Frontal cortex (tissue), 4 donors: ENCODE results near the gene SLC17A3. TPM values are rescaled to one million over a fixed set of nuclear protein-coding genes. Genes with fewer than 3 reads are reported as not detected.

Source experiments
- DNase-seq, 2 donors: peaks; one replicate each; pipeline ENCODE4 v3.0.0; 2012; ENCODE audit warnings: low spot score in 2 of 2
- FAIRE-seq: peaks from 2 replicates; lab custom pipeline; 2012; peaks lifted over from hg19 to GRCh38; lab: Jason Lieb, UNC
- total RNA-seq: library from RNA; depleted of rRNA; stranded (reverse); fragments of >200 nt; gene quantifications from one replicate; pipeline ENCODE4 v1.2.3, GENCODE V29; 2014
- donor health status: control.
- donor health status: control.
- donor health status: control.

SLC17A3 gene
- total RNA-seq, 1 donor from 2014 or later, result not detected

DNA sequence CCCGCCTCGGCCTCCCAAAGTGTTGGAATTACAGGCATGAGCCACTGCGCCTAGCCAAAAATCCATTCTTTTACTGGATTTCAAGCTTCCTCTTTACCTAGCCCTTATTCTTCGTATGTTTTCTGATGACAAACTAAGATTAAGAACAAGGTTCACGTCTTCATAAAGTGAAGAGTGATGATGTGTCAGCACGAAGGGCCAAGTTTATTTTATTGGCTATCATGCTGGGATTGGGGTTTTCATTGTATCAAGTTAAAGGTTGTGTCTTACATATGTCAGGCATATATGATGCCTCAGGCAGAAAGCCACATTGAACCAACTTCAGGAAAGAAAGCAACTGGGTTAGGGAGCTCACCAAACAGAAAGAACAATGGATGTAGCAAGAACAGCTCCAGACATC lies 19.7 kb upstream of the SLC17A3 start:
- DNase-seq, result no peak
- FAIRE-seq, result no peak

DNA sequence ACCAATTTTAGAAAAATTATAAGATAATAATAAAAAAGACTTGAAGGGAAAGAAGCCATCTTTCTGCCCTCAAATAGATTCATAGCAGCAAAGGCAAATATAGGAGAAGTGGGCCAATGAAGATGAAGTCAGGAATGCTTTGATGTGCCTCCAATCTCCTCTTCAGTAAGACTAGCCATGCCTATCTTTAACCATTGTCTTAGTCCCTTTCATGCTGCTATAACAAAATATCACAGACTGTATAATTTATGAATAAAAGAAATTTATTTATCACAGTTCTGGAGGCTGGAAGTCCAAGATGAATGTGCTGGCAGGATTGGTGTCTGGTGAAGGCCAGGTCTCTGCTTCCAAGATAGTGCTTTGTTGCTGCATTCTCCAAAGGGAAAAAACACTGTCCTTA lies 18.8 kb upstream of the SLC17A3 start:
- FAIRE-seq (no peak), DNase-seq (no peak)

- FAIRE-seq, result peak; percentile 86
- peak; percentile 22 to 39 for DNase-seq
Measured at GRCh38 chr6:25889877-25890853, 16.1 kb upstream of the SLC17A3 start.

DNA sequence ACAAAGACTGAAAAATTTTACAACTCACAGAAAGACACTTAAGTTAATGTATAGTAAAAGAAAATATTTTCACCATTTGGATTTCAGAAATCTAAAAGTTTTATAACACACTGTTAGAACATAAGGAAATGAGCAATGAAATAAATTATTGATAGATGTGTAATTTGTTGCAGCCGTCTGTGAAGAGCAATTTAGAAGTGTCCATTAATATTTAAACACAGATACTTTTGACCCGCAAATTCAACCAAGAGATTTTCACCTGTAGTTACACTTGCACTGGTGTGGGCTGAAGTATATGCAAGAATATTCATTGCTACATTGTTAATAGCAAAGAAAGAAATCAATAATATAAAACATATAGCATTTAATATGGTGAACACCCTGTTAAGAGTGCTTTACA lies 14.6 kb upstream of the SLC17A3 start:
- no peak for DNase-seq
- FAIRE-seq, result no peak

DNA sequence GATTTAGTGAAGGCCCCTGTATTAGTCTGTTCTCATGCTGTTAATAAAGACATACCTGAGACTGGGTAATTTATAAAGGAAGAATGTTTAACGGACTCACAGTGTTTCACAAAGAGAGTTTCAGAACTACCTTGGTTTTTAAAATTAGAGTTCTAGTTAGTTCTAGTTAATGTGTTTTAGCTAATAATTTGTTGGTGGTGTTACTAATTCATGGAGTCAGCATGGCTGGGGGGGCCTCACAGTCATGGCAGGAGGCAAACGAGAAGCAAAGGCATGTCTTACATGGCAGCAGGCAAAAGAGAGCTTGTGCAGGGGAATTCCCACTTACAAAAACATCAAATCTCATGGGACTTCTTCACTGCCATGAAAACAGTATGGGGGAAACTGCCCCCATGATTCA lies 12.0 kb upstream of the SLC17A3 start:
- no peak for FAIRE-seq

DNA sequence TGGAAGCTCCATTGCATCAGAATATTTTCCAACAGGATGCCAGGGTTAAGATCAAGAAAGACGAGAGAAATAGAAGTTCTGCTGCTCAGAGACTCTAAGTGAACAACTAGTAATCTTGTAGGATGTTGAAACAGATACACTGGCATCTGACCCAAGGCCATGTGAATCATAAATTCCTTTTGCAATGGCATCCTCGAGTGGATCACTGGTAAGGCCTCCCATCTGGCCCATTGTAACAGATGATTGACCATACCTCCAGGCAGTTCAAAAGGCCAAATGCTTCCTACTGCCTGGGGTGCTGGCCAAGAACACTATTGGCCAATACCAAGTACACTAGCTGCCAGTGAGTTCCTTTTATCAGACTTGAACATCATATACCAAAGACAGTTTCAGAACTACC lies 9.9 kb upstream of the SLC17A3 start:
- DNase-seq (no peak), FAIRE-seq (no peak)

More for the DNA sequence above, 12.0 kb upstream of the SLC17A3 start:
- no peak for DNase-seq

- DNase-seq, result no peak
- FAIRE-seq, result no peak
Measured at GRCh38 chr6:25883536-25883935, 9.5 kb upstream of the SLC17A3 start.

GRCh38 chr6:25882051-25882496 lies 8.0 kb upstream of the SLC17A3 start:
- FAIRE-seq (no peak), DNase-seq (no peak)

DNA sequence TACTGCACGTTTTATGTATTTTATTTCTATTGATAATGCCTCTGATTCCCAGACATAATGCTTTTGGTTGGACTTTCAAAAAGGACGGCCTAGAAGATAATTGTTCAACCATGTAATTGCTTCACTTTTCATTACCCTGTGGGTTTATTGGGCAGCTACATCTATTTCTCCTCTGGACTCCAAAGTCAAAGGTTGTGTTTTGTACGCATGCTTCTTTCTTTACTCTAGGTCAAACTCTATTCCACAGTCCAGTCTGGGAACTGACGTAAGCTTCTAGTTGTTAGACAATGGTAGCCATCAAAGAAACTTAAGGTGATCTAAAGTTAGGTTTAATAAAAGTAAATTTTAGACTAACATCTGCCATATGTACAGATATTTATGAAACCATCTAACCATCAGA lies 6.6 kb upstream of the SLC17A3 start:
- no peak for FAIRE-seq
- no peak for DNase-seq

DNA sequence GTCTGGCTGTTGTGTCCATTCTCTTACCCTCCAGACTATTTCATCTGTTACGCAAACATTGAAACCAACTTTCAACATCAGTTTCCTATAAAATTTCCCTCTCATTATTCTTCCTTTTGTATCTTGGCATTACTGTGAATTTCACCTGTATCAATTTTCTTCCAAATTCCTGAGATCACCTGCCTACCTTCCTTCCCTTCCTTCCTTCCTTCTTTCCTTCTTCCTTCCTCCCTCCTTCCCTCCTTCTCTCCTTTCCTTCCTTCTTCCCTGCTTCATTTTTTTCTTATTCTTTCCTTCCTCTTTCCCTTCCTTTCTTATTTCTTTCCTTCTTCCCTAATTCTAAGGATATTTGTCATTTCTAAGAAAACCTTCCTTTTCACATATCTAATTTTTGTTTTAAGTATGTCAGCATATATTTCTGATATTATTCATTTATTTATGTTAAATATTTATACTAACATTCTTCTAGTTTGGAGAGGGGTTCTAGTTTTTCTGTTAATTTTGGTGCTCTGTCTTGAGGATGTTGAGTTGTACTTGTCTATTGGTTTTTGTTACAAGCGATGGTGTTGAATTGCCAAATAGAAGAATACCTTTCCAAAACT lies 4.8 kb upstream of the SLC17A3 start:
- DNase-seq (no peak), FAIRE-seq (no peak)

DNA sequence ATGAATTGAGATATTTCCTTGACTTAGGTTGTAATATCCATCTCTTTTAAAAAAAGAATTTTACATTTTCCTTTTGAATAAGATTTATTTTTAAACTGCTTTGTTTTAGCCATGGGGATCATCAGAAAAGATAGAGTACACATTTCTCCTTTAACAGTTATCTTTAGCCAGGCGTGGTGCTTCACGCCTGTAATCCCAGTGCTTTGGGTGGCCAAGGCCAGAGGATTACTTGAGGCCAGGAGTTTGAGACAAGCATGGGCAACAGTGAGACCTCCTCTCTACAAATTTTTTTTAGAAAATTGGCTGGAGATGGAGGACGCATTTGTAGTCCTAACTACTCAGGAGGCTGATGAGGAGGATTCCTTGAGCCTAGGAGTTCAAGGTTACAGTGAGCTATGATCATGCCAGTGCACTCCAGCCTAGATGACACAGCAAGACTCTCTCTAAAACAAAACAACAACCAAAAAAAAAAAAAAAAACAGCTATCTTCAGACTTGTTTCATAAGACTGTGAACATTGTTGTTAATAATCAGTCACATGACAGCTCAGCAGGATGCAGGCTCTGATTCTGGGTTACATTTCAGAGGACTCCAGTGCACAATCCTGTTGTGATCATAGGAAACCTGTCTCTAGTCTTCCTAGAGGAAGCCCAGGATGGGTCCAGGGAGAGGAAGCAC lies 2.0 kb upstream of the SLC17A3 start:
- no peak for FAIRE-seq
- DNase-seq, result no peak

DNA sequence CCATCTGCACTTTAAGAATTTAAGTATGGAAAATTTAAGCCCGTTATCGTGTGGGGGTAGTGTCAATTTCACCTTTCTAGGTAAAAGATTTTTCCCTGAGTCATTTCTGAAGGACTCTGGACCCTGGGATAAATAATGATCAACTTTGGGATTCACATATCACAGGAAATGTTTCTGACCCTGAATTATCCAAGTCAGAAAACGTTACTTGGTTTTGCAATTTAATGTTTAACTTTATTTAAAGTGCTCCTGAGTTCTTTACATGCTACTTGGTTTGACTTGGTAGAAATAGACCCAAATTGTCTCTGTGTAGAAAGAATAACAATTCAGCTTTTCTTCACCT lies 1.5 kb upstream of the SLC17A3 start:
- DNase-seq, result no peak
- no peak for FAIRE-seq

GRCh38 chr6:25874822-25875562 lies 949 bp upstream of the SLC17A3 start:
- DNase-seq (no peak), FAIRE-seq (no peak)

DNA sequence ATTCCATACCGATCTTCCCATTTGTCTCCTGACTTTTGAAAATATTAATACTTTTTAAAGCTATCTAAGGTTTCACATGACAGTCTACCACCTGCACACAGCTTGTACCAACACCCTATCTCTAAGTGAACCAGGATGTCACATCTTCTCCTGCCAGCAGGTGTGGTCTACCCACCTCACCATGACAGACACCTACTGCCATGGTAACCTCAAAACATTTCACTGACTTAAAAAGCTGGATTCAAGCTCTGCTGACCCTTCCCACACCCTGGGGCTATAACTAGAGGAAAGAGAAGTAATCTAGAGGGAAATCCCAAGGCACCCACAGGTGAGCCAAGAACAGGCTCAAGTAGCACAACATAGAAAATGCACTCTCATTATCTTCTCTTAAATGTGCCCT lies 1.2 kb downstream of the SLC17A3 start:
- DNase-seq (no peak), FAIRE-seq (no peak)

GRCh38 chr6:25869840-25870239 lies 4.2 kb downstream of the SLC17A3 start:
- no peak for FAIRE-seq

DNA sequence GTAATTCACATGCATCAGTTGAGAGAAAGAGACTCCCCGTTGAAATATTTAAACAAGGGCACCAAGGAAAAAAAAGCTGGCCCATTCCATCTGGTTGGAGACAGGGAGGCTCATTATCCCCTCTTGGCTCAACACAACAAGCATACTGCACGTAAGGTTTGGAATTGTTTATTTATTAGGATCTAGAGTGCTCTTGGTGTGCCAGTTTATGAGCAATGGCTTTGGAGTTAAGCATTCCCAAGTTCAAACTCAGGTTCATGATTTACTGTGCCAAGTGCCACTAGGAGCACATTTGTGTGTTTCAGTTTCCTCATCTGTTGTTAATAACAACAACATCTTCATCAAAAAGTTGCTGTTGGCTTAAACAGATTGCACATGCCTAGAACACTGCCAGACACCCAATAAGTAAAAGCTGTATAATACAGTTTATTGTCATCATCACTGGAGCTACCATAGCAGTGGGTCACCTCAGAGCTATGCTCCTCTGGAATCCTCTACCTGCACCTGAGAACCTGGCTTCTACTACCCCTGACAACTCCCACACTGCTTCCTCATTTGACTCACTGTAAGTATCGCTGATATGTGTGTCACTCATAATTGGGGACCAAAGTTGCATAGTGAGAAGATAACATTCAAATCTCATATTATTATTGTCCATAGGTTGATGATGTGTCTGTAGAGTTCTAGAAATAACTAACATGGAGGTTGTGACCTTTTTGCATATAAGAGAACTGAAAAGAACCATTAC lies 5.4 kb downstream of the SLC17A3 start:
- FAIRE-seq, result no peak
- no peak for DNase-seq

More at GRCh38 chr6:25869840-25870239, 4.2 kb downstream of the SLC17A3 start:
- DNase-seq, result no peak

DNA sequence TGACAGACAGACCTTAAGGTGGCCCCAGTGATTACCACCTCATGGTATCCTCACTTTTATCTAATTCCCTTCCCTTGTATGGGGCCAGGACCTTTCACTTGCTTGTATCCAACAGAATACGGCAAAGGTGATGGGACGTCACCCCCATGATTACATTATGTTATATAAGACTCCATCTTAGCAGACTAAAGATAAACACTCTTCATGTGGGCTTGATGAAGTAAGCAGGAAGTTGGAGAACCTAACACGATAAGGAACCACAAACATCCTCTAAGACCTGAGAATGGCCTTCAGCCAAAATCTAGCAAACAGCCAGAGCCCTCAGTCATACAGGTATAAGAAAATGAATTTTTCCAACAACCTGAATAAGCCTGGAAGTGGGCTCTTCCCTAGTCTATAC lies 8.0 kb downstream of the SLC17A3 start:
- DNase-seq, result no peak

DNA sequence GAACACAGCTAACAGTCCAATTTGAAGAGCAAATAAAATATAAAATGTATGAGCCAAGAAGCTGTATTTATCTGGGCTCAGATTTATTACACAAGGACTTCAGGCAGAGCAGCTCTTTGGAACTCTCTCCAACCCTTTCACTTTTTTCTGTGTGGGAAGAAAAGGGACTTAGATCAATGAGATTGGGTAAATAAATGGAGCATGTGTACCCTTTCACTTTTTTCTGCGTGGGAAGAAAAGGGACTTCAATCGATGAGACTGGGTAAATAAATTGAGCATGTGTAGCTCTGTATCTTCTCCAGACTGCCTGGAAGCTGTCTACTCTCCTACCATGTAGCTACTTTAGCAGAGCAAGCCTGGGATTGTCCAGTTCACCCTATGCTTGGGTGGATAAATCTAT lies 10.7 kb downstream of the SLC17A3 start:
- no peak for DNase-seq
- no peak for FAIRE-seq

More for the DNA sequence above, 8.0 kb downstream of the SLC17A3 start:
- no peak for FAIRE-seq

GRCh38 chr6:25862199-25862598 lies 11.8 kb downstream of the SLC17A3 start:
- DNase-seq (no peak), FAIRE-seq (no peak)
